HG03520 (cell line): Measurements from ENCODE around the gene STPG3.
"Not testable (repeated sequence)": the region's sequence is repeated elsewhere in the genome, so short reads cannot be mapped to it uniquely, and the experiment has no call there.

Experiments used
- ATAC-seq: cut with Tn5 transposase; IDR thresholded peaks from one replicate; pipeline ENCODE4 v1.9.1; 2021; ENCODE audit warnings: mild to moderate bottlenecking, moderate library complexity; ENCODE audit not compliant: unreplicated experiment

STPG3 gene

DNA sequence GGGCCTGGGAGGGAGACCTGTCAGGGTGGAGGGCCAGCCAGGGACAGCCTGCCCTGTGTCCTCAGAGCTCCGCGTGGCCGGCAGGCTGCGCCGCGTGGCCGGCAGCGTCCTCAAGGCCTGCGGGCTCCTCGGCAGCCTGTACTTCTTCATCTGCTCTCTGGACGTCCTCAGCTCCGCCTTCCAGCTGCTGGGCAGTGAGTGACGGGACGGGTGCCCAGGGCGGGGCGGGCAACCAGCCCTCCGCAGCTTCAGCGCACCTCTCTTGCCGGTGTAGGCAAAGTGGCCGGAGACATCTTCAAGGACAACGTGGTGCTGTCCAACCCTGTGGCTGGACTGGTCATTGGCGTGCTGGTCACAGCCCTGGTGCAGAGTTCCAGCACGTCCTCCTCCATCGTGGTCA is 18.6 kb upstream of the STPG3 start:
- ATAC-seq = no peak

DNA sequence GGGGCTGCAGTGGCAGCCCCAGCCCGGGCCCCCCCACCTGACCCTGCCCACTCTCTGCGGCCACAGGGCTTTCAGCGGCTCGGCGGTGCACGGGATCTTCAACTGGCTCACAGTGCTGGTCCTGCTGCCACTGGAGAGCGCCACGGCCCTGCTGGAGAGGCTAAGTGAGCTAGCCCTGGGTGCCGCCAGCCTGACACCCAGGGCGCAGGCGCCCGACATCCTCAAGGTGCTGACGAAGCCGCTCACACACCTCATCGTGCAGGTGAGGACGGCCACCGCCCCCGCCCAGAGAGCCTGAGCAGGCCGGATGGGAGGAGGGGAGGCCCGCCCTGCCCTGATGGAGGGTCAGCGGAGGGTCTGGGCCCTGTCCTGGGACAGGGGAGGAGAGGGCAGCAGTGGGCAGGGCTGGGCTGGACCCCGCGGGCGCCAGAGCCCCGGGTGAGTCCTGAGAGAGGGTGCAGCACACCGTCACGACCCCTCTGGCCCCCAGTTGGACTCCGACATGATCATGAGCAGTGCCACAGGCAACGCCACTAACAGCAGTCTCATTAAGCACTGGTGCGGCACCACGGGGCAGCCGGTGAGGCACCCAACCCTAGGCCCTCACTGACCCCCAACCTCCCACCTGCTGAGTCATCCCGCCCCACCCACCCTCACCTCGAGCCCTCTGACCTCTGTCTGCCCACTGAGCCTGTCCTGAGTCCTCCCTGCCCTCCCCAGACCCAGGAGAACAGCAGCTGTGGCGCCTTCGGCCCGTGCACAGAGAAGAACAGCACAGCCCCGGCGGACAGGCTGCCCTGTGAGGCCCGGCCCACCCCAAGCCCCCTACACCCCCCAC is 17.7 kb upstream of the STPG3 start:
- no peak for ATAC-seq

DNA sequence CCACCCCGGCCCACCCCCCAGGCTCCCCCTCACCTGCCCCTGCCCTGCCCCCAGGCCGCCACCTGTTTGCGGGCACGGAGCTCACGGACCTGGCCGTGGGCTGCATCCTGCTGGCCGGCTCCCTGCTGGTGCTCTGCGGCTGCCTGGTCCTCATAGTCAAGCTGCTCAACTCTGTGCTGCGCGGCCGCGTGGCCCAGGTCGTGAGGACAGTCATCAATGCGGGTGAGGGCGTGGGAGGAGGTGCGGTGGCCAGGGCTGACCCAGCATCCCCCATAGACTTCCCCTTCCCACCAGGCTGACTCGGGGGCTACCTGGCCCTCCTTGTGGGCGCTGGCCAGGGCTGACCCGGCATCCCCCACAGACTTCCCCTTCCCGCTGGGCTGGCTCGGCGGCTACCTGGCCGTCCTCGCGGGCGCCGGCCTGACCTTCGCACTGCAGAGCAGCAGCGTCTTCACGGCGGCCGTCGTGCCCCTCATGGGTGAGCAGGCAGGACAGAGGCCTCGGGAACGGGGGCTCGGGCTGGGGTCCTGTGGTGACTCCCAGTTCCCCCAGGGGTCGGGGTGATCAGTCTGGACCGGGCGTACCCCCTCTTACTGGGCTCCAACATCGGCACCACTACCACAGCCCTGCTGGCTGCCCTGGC is 16.9 kb upstream of the STPG3 start:
- ATAC-seq = no peak

DNA sequence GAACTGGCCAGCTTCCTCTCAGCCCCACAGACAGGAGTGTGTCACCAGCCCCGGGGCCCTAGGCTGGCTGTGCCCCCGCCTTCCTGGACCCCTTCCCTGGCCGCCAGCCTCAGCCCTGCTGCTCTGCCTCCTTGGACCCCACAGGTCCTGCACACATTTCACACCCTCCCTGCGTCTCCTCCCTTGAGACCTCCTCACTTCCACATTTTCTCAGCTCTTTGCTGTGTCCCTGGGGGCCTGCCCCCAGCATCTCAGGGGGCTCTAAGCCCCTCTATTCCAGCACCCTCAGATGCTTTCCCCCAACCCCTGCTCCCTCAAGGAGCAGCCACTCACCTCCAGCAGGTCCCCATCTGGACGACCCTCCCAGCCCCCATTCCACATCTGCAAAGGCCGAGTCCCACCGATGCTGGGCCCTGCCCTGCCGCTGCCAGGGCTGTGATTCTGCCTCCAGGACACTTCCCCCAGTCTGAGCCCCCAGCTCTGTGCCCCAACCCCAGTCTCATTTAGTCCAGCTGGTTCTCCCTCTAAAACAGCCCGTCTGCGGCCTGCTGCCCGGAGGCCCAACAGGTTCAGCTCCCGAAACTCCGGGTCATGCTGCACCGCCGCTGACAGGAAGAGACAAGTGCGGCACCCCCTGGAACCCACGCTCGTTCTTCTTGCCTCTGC is 16.2 kb upstream of the STPG3 start:
- ATAC-seq = no peak

DNA sequence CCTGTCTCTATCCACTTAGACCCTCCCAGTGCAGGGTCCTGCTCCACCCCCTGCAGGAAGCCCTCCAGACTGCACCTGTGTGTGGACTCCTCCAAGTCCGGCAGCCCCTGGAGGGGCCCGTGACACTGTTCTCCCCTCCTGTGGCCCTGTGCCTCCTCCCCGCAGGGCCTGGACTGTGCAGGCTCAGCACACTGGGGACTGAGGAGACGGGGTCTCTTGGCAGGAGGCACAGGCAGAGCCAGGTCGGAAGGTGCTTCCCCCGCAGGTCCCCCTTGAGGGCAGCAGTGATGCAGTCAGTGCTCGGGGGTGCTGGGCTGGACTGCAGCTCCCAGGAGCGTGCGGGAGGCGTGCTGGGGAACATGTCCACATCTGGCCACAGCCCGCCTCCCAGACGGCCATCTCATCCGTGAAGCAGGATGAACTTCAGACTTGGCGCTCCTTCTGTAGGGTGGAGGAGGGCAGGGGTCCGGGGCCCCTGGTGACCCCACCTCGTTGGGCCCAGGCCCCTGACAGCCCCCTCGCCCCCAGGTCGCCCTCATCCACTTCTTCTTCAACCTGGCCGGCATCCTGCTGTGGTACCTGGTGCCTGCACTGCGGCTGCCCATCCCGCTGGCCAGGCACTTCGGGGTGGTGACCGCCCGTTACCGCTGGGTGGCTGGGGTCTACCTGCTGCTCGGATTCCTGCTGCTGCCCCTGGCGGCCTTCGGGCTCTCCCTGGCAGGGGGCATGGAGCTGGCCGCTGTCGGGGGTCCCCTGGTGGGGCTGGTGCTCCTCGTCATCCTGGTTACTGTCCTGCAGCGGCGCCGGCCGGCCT is 15.5 kb upstream of the STPG3 start:
- no peak for ATAC-seq

DNA sequence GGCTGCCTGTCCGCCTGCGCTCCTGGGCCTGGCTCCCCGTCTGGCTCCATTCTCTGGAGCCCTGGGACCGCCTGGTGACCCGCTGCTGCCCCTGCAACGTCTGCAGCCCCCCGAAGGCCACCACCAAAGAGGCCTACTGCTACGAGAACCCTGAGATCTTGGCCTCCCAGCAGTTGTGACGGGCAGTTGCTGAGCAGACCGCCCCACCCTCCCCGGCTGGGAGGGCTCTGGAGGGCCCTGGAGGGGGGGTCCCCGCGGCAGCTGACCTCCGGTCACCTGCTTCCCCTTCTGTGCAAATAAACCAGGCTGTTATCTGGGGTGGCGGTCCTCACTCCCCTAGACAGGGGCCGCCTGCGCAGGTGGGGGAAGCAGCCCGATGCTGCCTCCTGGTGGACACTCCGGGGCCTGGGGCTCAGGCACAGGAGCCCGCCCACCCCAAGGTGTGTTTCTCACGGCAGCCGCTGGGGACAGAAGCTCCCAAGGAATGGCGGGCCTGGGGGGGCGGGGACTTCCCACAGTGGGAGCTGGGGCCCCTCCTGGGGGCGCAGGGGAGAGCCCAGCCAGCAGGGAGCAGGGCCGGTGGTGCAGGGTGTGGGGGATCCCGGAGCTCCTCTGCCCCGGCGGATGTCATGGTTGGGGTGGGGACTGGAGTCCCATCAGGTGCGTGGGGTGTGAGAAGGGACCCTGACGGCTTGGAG is 14.7 kb upstream of the STPG3 start:
- ATAC-seq = peak; percentile 23

DNA sequence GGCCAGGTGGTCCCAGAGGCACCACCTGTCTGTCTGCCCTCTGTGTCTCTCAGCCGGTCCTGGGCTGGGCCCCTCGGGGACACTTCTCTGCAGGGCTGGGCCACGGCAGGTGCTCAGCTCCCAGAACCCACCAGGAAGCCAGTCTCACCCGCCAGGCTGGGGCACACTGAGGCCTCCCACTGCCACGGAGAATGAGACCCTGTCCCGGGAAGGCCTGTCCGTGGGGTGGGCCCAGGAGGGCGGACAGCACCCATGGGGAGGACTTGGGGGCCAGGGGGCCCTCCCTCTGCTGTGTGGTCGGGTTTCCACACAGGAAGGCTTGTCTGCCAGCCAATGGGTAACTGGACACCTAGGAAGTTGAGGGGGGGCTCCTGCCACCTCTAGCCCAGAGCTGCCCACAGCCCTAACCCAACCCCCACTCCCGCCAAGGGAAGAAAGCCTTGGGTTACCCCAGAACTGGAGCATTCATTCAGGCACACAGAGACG is 14.1 kb upstream of the STPG3 start:
- no peak for ATAC-seq

DNA sequence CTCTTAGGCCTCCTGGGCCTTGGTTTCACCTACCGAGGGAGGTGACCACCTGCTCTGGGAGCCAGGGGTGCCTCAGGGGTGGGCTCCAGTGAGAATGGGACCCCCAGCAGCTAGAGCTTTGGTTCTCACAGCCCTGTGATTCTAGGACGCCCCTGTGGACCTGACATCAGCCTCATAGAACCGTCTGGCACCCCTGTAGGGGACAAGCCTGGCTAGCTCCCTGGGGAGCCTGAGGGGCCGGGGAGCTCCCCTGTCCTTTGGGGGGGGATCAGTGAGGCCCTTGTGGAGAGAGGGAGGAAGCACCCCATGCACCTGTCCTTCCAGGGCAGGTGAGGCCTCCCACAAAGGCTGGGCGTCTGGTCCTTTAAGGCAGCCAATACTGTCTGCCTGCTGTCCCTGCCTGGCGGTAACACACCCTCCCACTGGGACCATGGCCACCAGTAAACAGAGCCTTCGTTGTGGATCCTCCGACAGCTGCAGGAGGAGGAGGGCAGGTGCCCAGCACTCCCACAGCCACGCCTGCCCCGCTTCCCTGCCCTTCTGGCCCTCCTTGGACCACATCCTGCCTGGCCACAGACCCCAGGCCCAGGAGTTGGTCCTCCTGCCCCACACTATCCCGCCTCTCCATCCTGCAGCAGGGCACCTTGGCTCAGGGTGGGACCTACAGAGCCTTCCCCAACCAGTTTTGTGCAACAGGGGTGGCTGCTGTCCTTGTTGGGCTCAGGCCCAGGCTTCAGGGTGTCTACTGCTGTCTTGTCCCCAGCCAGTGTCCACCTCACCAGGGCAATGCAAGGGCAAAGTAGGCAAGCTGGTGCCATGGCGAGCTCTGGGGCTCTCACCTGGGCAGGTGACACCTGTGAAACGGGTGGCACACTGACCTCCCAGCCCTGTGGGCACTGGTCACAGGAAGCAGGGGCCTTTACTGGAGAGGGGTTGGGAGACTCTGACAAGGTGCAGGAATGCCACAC is 13.0 kb upstream of the STPG3 start:
- ATAC-seq = no peak

DNA sequence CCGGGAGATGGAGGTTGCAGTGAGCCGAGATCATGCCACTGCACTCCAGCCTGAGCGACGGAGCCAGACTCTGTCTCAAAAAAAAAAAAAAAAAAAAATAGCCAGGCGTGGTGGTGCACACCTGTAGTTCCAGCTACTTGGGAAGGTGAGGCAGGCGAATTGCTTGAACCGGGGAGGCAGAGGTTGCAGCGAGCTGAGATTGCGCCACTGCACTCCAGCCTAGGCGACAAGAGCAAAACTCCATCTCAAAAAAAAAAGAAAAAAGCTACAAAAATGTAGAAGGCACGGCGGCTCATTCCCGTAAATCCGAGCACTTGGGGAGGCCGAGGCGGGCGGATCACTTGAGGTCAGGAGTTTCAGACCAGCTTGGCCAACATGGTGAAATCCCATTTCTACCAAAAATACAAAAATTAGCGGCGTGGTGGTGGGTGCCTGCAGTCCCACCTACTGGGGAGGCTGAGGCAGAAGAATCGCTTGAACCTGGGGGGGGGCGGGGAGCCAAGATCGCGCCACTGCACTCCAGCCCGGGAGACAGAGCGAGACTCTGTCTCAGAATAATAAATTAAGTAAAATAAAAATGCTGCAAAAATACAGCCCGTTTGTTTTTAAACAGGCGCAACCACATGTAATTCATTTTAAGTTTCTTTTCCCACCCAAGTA is 11.4 kb upstream of the STPG3 start:
- ATAC-seq = not testable (repeated sequence)

DNA sequence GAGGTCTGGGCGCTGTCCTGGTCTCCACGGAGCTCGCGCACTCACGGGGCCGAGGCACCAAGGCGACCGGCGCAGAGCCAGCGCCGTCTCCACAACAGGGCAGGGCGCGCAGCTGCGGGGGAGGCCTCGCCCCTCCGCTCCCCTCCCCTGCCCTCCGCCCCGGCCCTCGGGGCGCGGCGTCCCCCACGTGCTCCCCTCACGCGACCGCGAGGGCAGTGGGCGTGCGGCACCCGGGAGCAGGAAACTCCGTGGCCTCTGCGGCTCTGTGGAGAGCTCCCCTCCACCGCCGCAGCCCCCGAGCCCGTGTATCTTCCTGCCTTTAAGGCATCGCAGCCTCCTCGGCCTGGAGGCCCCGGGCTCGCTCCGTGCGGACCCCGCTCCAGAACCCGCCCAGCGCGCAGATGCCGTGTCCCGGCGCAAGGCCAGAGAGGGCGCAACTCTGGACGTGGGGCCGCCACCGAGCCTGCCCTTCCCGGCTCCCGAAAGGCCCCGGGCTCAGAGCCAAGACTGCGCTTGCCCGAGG is 10.7 kb upstream of the STPG3 start:
- ATAC-seq = peak; percentile 13

DNA sequence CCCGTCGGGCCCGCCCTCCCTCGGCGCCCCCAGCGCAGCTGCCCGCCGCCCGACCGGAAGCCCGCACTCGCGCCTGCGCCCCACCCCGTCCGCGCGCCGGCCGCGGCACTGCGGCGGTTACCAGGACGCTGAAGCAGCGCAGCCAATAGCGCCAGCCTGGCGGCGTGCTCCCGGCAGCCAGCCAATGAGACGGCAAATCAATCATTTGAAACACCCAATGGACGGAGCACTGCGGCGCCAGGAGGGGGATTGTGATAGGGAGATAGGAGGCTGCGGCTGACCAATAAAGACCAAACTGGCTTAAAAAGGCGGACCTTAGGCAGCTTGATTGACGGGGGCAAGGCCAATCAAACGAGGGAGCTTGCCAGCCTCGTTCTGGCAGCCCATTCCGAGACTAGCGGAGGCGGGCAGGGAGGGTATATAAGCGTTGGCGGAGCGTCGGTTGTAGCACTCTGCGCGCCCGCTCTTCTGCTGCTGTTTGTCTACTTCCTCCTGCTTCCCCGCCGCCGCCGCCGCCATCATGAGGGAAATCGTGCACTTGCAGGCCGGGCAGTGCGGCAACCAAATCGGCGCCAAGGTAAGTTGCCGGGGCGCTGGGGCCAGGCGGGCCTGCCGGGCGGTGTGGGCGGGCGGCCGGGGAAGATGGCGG is 10.1 kb upstream of the STPG3 start, which contains the start of gene TUBB4B:
TUBB4B (plus strand) TSS at position 447 of the 649 bp plus-strand sequence; CDS start at position 521, 74 bp downstream.
- ATAC-seq = peak; percentile 65

DNA sequence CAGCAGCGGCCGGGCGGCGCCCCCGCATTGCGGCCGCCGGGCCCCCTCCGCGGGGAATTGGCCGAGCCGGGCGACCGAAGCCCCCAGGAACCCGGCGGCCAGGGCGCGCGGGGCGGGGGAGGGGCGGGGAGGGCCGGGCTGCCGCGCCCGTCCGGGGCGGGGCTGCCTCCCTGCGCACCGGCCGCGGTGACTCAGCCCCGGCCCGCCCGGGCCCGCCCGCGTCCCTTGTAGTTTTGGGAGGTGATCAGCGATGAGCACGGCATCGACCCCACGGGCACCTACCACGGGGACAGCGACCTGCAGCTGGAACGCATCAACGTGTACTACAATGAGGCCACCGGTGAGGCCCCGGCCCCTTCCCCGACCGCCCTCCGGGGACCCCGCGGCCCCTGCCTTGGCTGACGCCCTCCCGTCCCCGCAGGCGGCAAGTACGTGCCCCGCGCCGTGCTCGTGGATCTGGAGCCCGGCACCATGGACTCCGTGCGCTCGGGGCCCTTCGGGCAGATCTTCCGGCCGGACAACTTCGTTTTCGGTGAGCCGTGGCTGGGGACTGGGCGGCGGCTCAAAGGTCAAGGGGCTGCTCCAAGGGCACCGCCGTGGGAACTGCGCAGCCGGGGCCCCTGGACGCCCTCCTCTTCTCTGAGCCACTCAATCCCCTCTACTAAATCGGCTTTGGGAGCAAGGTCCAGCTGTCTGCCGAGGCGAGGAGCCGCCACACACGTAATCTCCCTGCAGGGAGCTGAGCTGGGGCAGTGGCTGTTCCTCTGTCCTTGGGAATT is 9.4 kb upstream of the STPG3 start:
- ATAC-seq = peak; percentile 9

DNA sequence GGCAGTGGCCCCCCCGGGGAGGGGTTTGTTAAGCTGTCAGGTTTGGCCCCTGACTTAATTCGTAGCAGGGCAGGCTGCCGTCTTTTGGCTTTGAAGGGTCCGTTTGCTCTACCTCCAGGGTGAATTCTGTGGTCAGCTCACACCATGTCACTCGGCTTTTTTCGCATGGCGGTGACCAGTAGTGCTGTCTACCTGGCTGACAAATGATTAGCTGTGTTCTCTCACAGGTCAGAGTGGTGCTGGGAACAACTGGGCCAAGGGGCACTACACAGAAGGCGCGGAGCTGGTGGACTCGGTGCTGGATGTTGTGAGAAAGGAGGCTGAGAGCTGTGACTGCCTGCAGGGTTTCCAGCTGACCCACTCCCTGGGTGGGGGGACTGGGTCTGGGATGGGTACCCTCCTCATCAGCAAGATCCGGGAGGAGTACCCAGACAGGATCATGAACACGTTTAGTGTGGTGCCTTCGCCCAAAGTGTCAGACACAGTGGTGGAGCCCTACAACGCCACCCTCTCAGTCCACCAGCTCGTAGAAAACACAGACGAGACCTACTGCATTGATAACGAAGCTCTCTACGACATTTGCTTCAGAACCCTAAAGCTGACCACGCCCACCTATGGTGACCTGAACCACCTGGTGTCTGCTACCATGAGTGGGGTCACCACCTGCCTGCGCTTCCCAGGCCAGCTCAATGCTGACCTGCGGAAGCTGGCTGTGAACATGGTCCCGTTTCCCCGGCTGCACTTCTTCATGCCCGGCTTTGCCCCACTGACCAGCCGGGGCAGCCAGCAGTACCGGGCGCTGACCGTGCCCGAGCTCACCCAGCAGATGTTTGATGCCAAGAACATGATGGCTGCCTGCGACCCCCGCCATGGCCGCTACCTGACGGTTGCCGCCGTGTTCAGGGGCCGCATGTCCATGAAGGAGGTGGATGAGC is 8.6 kb upstream of the STPG3 start:
- ATAC-seq = no peak

DNA sequence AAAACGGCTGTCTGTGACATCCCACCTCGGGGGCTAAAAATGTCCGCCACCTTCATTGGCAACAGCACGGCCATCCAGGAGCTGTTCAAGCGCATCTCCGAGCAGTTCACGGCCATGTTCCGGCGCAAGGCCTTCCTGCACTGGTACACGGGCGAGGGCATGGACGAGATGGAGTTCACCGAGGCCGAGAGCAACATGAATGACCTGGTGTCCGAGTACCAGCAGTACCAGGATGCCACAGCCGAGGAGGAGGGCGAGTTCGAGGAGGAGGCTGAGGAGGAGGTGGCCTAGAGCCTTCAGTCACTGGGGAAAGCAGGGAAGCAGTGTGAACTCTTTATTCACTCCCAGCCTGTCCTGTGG is 7.8 kb upstream of the STPG3 start:
- not testable (repeated sequence) for ATAC-seq

DNA sequence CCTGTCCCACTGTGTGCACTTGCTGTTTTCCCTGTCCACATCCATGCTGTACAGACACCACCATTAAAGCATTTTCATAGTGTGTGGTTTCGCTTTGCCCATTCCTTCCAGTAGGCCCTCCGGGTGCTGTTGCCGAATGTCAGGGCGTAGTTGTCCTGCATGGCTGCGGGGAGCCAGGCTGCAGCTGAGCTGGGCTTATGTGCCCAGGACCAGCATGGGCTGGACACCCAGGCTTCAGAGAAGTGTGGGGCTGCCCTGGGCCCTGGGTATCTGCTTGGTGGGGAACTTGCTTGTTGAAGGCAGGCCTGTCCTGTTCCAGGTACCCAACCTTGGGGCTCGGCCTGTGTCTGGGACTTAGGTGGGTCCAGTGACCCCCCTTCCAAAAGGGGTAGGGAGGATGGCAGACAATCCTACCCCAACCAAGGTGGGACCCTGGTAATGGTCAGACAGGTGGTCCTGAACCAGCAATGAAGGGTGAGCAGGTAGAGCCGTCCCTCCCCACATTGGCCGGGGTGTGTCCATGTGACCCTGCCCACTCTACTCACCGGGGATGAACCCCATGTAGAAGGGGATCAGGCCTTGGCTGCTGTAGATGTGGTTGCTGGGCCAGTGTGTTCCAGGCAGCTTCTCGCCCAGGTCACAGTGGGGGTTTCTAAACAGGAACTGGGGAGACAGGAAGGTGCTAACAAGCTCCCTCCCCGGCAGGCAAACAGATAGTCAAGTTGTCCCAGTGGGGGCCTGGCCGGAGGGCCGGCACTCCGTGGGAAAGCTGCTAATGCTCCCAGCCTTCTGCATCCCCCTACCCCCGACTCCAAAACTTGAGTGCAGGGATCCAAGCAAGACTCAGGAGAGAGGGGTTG is 7.2 kb upstream of the STPG3 start:
- ATAC-seq = no peak
